Thymus (tissue), 11 donors: Measurements from ENCODE around the gene OR13J1. TPM values are rescaled to one million over a fixed set of nuclear protein-coding genes. Genes with fewer than 3 reads are reported as not detected.

Experiments used
- DNase-seq, 9 donors: peaks; one replicate each; pipeline ENCODE4 v3.0.0-alpha.2; 2013; ENCODE audit warnings: low spot score in 9 of 9, low read depth in 6 of 9, missing footprints in 1 of 9
- H3K27ac ChIP-seq, 2 donors: one replicate each; pipeline ENCODE4 v1.5.1; 2013; ENCODE audit warnings: control low read depth in 1 of 2, low read depth in 1 of 2, low read length in 1 of 2, mild to moderate bottlenecking in 1 of 2, moderate library complexity in 1 of 2
- H3K27me3 ChIP-seq, 2 donors: one replicate each; pipeline ENCODE4 v1.5.1; 2013; ENCODE audit warnings: low read length in 1 of 2; ENCODE audit not compliant: control insufficient read depth in 2 of 2, insufficient read depth in 1 of 2
- H3K36me3 ChIP-seq, 2 donors: one replicate each; pipeline ENCODE4 v1.5.1; 2013; ENCODE audit warnings: low read length in 1 of 2, mild to moderate bottlenecking in 1 of 2, moderate library complexity in 1 of 2; ENCODE audit not compliant: control insufficient read depth in 2 of 2, insufficient read depth in 2 of 2
- H3K4me1 ChIP-seq, 2 donors: one replicate each; pipeline ENCODE4 v1.5.1; 2013; ENCODE audit warnings: low read length in 2 of 2; ENCODE audit not compliant: control insufficient read depth in 2 of 2, insufficient read depth in 2 of 2
- H3K4me3 ChIP-seq, 2 donors: one replicate each; pipeline ENCODE4 v1.5.1; 2013; ENCODE audit warnings: low read length in 2 of 2, control low read depth in 1 of 2, mild to moderate bottlenecking in 1 of 2
- H3K9me3 ChIP-seq, 2 donors: one replicate each; pipeline ENCODE4 v1.5.1; 2013; ENCODE audit warnings: low read length in 1 of 2, mild to moderate bottlenecking in 1 of 2; ENCODE audit not compliant: control insufficient read depth in 2 of 2, insufficient read depth in 1 of 2
- polyA plus RNA-seq: library from polyadenylated mRNA; stranded (reverse); fragments of 200-250 nt; gene quantifications from one replicate; pipeline ENCODE4 v1.2.3, GENCODE V29; 2013
- total RNA-seq: library from RNA; stranded (reverse); fragments of 120-200 nt; gene quantifications from one replicate; pipeline ENCODE4 v1.2.4, GENCODE V29; 2013
- donor health status: healthy.

The OR13J1 gene
- total and polyA plus RNA-seq, 2 donors = not detected

GRCh38 chr9:35822926-35823325, 47.3 kb downstream of the OR13J1 start:
- no peak overlapping the region for H3K27ac ChIP-seq
- no peaks in the 10 kb centered on the region for H3K9me3 ChIP-seq
- H3K27me3 ChIP-seq = no peaks in the 10 kb centered on the region
- peaks cover 3 to 5% of the 10 kb centered on the region in 2 donors for H3K4me1 ChIP-seq
- DNase-seq = no peak
- no peaks in the 10 kb centered on the region for H3K36me3 ChIP-seq
- no peak overlapping the region for H3K4me3 ChIP-seq

GRCh38 chr9:35820076-35820475, 50.1 kb downstream of the OR13J1 start:
- H3K36me3 ChIP-seq = no peaks in the 10 kb centered on the region
- DNase-seq = no peak
- H3K9me3 ChIP-seq = no peaks in the 10 kb centered on the region
- H3K4me3 ChIP-seq = no peak overlapping the region
- H3K4me1 ChIP-seq = no peaks in the 10 kb centered on the region
- H3K27me3 ChIP-seq = no peaks in the 10 kb centered on the region
- no peak overlapping the region for H3K27ac ChIP-seq

Other genes starting within 250 kb of the OR13J1 start
- gene SIT1, start 219.5 kb downstream of the OR13J1 start, total RNA-seq = 174 TPM
- 42.2 TPM for gene SIT1, start 219.5 kb downstream of the OR13J1 start, polyA plus RNA-seq
- gene RMRP, start 212.4 kb downstream of the OR13J1 start, total RNA-seq = 22,838 TPM
- 13.0 TPM for gene RMRP, start 212.4 kb downstream of the OR13J1 start, polyA plus RNA-seq
- 25.6 TPM for gene CCDC107, start 212.1 kb downstream of the OR13J1 start, total RNA-seq
- 43.2 TPM for gene CCDC107, start 212.1 kb downstream of the OR13J1 start, polyA plus RNA-seq
- 3.9 TPM for gene ARHGEF39, start 205.2 kb downstream of the OR13J1 start, total RNA-seq
- 1.5 TPM for gene ARHGEF39, start 205.2 kb downstream of the OR13J1 start, polyA plus RNA-seq
- gene CA9, start 196.5 kb downstream of the OR13J1 start, total RNA-seq = 1.0 TPM
- 0.50 TPM for gene CA9, start 196.5 kb downstream of the OR13J1 start, polyA plus RNA-seq
- gene TPM2, start 180.5 kb downstream of the OR13J1 start, total RNA-seq = 28.6 TPM
- 475 TPM for gene TPM2, start 180.5 kb downstream of the OR13J1 start, polyA plus RNA-seq
- gene TLN1, start 138.2 kb downstream of the OR13J1 start, total RNA-seq = 83.0 TPM
- gene TLN1, start 138.2 kb downstream of the OR13J1 start, polyA plus RNA-seq = 74.5 TPM
- 23.2 TPM for gene CREB3, start 137.7 kb downstream of the OR13J1 start, total RNA-seq
- gene CREB3, start 137.7 kb downstream of the OR13J1 start, polyA plus RNA-seq = 25.6 TPM
- 21.7 TPM for gene GBA2, start 121.2 kb downstream of the OR13J1 start, total RNA-seq
- gene GBA2, start 121.2 kb downstream of the OR13J1 start, polyA plus RNA-seq = 36.9 TPM
- gene RGP1, start 121.1 kb downstream of the OR13J1 start, total RNA-seq = 7.4 TPM
- gene RGP1, start 121.1 kb downstream of the OR13J1 start, polyA plus RNA-seq = 6.5 TPM
- gene MSMP, start 116.1 kb downstream of the OR13J1 start, total RNA-seq = not detected
- 0.25 TPM for gene MSMP, start 116.1 kb downstream of the OR13J1 start, polyA plus RNA-seq
- 4.3 TPM for gene NPR2, start 78.8 kb downstream of the OR13J1 start, total RNA-seq
- gene NPR2, start 78.8 kb downstream of the OR13J1 start, polyA plus RNA-seq = 9.3 TPM
- 3.1 TPM for gene SPAG8, start 58.1 kb downstream of the OR13J1 start, total RNA-seq
- gene SPAG8, start 58.1 kb downstream of the OR13J1 start, polyA plus RNA-seq = 3.4 TPM
- 68.4 TPM for gene HINT2, start 55.4 kb downstream of the OR13J1 start, total RNA-seq
- 68.3 TPM for gene HINT2, start 55.4 kb downstream of the OR13J1 start, polyA plus RNA-seq
- gene FAM221B, start 41.7 kb downstream of the OR13J1 start, total RNA-seq = under 0.01 TPM
- gene FAM221B, start 41.7 kb downstream of the OR13J1 start, polyA plus RNA-seq = 0.05 TPM
- 1.5 TPM for gene TMEM8B, start 41.2 kb downstream of the OR13J1 start, total RNA-seq
- 11.9 TPM for gene TMEM8B, start 41.2 kb downstream of the OR13J1 start, polyA plus RNA-seq
- gene HRCT1, start 35.8 kb upstream of the OR13J1 start, total RNA-seq = 0.14 TPM
- gene HRCT1, start 35.8 kb upstream of the OR13J1 start, polyA plus RNA-seq = 6.1 TPM
- 0.09 TPM for gene SPAAR, start 39.1 kb upstream of the OR13J1 start, total RNA-seq
- 1.2 TPM for gene SPAAR, start 39.1 kb upstream of the OR13J1 start, polyA plus RNA-seq
- not detected for gene OR2S2, start 87.8 kb upstream of the OR13J1 start, total RNA-seq
- 0.02 TPM for gene OR2S2, start 87.8 kb upstream of the OR13J1 start, polyA plus RNA-seq
- 3.3 TPM for gene RECK, start 166.5 kb upstream of the OR13J1 start, total RNA-seq
- 6.6 TPM for gene RECK, start 166.5 kb upstream of the OR13J1 start, polyA plus RNA-seq